ENCODE measurements around the gene AOPEP.
"Not testable (repeated sequence)": the region's sequence is repeated elsewhere in the genome, so short reads cannot be mapped to it uniquely, and the experiment has no call there.

AOPEP gene

DNA sequence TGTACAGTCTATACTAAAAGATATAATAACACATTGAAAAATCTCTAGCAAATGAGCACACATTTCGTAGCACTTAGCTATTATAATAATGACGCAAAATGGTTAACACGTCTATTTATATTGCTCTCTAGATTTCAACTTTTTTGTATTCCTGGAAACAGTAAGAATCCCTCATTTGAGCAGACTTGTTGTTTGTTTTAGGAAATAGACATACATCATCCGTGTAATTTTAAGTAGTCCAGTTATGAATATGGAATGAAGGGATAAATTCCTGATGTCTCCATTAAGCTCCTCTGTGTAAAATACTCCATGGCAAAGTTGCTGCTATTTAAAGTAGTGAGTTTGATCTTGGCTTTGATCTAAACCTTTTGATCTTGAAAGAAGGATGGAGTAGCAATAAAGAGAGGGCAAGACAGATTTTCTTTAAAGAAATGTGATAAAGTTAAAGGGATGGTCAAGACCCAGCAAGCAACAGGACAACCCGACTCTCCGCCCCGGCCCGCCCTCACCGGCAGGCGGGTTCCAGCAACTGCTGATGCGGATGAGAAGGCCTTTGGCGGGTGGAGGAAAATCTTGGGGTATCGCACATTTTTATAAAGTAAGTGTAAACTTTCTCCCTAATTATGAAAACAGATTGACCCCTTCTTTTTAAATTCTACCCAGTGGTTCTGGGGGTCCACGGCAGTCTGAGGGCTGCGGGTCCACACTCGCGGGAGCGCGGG is 277.4 kb downstream of the AOPEP start:
- no peak for DNase-seq

DNA sequence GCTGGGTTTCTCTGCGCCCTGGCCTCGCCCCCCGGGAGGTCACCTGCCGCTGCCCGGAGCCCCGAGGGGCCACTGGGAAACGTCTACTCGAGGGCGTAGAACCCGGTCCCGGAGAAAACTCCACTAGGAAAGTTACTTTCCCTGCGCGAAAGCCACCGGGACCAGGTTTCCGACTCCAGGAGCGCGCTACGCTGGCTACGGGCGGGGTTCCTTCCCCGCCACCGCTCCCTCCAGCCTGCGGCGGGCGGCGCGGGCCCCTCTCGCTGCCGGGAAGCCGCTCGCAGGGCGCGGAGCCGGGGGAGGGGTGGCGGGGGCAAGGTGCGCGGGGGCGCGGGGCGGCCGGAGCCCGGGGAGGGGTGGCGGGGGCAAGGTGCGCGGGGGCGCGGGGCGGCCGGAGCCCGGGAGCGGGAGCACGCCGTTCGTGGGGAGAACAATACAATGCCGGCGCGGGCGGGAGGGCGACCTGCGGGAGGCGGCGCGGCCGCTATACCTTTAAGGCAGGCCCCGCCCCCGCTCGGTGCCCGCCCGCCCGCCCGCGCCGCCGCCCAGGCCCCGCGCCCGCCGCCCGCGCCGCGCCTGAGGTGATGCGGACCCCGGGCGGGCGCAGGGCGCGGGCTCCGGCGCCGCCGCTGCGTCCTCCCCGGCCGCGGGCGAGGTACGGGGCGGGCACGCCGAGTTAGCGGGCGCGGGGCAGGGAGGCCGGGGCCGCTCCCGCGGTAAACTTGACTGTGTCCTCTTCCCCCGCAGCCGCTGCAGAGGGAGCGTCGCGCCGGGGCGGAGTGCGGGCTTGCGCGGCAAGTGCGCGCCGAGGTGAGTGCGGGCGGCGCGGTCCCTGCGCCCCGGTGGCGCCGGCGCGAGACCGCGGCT is 278.1 kb downstream of the AOPEP start:
- no peak for DNase-seq

DNA sequence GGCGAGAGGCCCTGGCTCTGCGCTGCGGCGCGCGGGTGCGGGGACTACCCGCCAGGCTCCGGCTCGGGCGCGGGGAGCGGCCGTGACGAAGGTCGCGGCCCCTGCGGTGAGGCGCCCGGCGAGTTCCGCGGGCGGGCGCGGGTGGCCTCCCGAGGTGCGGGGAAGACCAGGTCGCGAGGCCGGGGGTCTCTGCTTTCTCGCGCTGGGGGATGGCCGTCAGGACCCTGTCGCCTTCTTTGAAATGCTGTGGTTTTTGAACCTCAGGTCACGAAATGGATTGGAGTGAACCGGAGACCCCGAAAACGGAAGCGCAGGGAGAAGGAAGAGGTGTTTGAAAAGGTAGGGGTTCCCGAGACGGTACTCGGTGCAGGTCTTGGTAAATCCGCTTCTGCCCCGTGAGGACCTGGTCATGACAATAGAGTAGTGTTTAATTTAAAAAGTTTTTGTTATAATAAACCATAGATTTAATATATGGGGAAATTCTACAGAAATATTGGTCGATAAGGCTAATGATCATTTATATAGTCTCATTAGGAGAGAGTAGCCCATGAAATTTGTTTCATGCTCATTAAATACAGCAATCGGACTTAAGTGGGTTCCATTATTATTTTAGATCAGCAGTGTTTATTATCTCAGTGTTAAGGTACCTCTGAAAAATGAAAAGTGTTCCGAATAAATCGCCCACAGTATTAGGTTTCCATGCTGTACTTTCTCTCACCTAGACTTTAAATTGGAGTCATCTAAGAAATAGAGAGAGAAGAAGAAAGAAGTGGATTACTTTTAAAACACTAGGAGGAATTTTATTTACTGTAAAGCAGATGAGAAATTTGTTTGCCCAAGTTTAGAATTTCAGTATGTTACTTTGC is 279.0 kb downstream of the AOPEP start:
- DNase-seq = no peak

DNA sequence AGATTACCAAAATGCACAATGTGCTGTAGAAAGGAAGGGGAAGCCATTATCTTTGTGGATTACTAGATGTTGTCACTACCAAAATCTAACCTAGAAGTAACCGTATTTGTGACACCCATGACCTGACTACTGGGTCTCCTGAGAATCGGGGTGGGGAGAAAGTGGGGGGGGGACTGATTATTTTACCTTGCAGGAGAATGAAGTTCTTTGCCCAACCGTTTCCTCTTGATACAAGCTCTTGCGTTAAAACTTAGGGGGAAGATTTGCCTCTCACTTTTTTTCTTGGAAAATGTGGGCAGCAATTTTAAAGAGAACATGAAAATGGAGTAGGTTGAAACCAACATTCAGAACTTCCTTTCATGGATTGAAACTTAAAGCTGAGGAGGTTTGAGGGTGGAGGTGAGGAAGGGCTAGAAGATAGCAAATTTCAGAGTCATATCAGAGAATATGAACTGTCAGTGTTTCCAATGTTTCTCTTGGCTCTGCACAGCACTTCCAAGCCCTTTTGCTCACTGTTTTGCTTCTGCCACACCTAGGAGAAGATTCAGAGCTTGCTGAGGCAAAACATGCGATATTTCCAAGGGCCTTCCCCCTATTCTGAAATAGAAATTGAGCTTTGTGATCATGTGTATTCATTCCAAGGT is 280.8 kb downstream of the AOPEP start:
- no peak for DNase-seq

DNA sequence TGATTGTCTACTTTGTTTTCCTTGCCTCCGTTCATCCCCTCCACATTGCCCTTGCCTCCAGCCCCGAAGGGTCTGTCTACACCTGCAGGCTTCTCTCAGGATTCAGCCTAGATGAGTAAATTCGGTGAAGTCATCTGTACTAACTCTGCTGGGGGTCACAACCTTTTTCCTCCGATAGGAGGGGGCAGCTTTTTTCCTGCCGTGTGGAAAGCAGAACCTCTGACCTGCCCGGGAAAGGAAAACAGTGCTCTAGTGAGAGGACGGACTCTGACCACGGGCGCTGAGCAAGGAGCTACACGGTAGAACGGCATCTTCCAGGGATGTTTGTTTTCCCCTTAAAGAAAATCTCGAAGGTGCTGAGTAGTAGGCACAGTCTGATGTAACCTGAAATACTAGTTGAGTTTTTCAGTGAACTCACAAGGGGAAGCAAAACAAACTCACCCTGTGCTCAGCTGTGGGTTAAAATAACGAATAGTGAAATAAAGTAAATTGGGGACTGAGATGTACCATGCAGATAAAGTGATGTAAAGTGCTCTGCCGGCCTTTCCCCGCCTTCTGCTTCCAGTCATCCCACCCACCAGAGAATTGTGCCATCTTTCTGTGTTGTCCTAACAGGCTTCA is 281.8 kb downstream of the AOPEP start:
- no peak for DNase-seq

DNA sequence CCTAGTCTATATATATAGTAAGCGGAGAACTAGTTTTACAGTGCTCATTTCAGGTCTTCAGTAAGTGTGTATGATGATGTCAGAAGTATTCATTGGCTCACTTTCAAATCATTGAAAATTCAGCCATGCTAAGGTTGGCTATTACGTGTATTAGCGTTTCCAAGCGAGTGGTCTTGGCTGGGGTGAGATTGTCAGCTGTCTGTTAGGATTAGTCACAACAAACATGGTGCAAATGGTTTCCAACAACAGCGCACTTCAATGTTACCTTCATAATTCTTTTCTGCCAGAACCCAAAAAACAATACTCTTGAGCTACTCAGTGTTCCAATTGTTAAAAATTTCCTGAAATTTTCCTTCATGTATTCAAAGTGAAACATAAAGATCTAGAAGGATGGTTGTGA is 283.0 kb downstream of the AOPEP start:
- no peak for DNase-seq

DNA sequence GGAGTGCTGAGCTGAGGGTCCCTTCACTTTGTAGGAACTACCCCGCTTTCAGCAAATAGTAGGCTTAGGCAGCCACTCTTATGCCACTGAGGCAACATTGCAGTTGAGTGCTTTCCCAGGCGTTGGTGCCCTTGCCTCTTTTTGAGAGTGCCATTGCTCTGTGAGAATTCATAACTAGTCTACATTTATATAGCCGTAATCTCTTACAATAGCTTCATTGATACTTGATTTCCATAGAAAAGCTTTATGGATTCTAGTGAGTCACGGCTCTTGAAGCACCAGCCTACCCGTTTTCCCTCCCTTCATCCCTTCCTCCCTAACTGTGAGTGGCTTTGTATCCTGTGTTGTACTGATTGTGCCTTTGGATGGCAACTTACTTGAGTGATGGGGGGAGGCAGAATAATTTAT is 283.9 kb downstream of the AOPEP start:
- no peak for DNase-seq

DNA sequence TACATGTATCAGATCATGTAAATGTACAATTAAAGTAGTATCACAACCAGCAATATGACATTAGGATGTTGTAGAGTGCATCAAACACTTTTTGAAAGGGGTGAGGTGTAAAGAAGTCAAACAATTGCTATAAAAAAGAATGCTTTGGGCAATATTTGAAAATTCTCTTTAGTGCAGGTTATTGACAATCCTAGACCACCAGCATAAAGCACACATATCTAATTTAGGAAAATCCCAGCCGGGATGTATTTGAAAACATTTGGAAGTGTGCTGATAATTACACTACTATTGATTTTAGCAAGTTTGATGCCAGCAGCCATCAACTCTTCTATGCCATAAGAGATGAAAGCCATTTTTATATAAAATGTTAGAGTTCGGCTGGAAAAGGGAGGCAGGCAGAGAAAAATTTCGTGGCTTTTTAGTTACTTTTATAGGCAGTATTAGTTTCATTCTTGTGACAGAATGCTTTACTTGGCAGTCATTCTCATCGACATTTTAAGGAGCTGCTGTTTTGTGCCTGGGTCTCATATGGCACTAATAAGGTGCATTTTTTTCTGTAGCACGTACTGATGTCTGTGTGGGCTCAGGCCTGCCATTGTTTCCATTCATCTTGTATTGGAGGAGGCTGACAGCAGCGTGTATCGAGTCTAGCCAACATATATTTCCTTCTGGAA is 285.7 kb downstream of the AOPEP start:
- DNase-seq = no peak

DNA sequence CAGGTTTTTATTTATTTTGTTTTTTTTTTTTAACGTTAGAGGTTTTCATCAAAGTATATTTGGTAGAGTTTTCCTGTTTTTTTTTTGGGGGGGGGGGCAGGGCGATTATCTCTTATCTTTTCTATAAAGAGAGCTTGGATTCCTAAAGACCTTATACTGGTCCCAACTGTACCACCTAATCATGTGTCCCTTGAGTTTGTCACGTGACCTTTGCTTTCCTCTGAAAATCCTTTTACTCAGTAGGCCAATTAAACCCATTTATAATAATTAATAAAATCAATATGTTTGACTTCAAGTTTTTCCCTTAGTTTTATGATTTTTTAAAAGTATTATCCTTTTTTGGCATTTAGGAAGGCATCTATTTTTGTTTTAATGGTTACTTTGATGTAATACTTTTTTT is 286.4 kb downstream of the AOPEP start:
- DNase-seq = no peak

DNA sequence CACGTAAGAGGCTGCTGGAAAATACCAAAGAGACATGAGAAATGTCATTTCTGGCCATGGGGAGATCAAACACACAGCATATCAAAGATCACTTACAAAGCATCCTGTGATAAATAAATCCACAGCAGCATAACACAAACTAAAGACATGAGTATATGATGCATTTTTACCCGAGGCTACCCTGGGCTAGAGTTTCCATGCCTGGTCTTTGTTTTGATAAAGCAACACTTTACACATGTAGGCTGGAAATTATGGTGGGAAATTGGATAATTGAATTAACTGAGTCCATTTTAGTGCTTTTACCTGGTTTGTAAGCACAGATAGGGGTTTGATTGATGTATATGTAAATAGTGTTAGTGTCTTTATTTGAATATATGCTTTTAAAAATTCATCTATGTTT is 288.4 kb downstream of the AOPEP start:
- DNase-seq = no peak

DNA sequence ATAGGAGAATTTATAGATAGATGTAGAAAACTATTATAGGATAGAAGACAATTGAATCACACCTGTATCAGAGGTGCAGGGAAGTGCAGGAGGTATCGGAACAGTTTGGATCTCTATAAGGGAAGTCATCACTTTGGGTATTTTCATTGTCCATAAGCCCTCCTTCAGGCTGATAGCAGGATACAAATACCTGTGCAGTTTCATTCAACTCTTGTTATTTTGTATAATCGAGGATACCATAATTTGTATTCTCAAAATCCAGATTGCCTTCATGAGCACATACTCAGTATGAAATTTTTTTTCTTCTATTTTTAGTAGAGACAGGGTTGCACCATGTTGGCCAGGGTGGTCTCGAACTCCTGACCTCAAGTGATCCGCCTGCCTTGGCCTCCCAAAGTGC is 289.1 kb downstream of the AOPEP start:
- no peak for DNase-seq

DNA sequence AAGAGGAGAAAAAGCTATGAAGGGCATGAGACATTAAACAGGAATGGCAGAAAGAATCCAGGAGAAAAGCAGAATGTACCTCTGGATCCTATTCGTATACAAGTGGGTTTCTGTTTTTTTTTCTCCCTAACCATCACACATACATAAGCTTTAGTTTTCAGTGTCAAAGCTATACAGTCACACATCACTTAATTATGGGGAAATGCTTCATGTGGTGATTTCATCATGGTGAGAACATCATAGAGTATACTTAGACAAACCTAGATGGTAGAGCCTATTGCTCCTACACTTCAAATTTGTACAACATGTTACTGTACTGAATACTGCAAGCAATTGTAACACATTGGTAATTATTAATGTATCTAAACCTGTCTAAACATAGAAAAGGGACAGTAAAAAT is 290.6 kb downstream of the AOPEP start:
- DNase-seq = no peak

DNA sequence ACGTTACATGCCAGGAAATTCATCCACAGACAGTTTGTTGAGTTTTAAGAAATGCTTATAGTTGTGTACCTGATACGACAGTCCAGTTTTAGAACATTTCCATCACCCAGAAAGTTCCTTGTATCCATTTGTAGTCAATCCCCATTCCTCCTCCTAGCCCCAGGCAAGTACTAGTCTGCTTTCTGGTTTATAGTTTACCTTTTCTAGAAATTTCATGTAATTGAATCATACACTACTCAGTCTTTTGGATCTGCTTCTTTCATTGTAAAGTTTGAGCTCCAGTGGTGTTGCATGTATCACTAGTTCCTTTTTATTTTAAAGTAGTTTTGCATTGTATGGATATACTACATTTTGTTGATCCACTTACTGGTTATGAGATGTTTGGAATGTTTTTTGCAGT is 291.2 kb downstream of the AOPEP start:
- DNase-seq = no peak

DNA sequence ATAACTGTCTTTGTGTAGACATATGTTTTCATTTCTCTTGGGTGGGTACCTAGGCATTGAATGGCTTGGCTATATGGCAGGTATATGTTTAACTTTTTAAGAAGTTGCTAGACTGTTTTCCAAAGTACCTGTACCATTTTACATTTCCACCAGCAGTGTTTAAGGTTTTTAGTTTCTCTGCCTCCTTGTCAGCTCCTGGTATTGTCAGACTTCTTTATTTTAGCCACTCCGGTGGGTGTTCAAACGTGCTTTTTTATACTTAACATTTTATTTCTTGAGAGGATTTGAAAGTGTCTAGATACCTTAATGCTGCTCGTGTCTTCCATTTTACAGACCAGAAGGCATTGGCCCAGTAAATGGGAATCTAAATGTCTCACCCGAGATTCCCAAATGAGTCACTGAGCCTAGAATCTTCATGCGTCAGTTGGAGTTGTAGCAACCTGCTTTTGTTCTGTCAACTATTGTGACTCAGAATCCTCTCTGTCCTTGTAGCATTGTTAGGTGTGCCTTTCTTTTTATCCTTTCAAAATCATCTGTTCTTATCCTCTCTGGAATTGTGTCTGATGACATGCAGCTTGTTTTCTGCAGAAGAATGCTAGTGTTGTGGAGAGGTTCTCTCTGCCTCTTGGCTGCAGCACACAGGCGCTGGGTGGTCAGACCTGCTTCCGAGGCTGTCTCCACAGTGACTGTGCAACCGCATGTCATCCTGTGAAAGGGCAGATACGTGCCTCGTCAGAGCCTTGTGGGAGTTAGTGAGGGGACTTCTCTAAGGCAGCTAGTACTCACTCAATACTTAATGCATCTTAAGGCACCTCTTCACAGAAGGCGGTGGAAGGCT is 291.8 kb downstream of the AOPEP start:
- DNase-seq = no peak

DNA sequence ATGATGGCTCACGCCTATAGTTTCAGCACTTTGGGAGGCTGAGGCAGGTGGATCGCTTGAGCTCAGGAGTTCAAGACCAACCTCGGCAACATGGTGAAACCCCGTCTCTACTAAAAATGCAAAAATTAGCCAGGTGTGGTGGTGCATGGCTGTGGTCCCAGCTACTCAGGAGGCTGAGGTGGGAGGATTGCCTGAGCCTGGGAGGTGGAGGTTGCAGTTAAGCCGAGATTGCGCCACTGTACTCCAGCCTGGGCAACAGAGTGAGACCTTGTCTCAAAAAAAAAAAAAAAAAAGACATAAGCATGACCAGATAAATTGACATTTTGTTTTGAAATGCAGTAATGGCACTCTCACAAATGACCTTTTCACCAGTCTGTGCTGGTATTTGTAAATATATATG is 294.1 kb downstream of the AOPEP start:
- not testable (repeated sequence) for DNase-seq

DNA sequence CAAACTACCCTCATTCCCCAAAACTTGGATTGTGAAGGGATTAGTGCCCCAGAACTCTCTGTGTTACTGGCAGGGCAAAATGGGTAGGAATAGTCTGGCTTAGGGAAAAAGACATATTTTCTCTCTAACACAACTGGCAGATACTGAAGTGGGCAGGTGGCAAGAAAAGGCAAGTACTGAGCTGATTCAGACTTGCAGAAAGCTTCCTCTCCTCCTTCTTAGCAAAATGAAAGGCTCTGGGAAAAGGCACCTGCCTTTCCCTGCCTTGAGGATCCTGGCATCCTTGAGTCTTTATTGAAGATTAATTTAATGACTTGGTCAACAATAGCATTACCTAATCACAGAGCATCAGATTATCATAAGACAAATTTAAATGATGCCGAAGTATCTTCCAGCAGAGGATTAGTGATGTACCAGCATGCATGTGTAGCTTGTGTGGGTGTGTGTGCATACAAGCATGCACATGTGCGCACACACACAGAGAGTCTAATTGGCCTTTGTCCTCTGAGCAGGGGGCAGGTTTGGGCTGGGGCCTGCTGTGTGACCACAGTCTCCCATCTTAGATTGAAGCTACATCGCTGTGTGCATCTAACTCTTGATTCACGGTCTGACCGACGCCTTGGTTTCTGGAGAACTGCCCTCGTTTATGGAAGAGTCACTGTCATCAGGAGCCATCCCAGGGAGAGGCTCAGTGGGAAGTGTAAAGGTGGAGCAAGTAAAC is 294.8 kb downstream of the AOPEP start:
- no peak for DNase-seq

DNA sequence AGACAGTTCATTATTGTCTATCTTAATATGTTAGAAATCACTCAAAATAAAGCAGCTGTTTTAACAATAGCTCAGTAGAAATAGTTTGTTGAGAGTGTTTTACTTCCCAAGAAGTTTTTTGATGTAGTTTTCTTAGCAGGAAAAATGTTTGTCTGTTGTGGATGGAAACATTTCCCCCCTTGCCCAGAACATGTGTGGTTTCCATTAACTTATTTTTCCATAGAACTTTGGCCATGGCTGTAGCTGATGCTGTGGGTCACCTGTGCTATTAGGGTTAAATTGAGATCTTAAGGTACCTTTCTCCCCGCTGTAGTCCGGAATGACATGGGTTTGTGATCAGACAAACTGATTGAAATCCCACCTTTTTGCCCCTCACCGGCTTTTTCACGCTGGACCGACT is 296.2 kb downstream of the AOPEP start:
- DNase-seq = no peak

DNA sequence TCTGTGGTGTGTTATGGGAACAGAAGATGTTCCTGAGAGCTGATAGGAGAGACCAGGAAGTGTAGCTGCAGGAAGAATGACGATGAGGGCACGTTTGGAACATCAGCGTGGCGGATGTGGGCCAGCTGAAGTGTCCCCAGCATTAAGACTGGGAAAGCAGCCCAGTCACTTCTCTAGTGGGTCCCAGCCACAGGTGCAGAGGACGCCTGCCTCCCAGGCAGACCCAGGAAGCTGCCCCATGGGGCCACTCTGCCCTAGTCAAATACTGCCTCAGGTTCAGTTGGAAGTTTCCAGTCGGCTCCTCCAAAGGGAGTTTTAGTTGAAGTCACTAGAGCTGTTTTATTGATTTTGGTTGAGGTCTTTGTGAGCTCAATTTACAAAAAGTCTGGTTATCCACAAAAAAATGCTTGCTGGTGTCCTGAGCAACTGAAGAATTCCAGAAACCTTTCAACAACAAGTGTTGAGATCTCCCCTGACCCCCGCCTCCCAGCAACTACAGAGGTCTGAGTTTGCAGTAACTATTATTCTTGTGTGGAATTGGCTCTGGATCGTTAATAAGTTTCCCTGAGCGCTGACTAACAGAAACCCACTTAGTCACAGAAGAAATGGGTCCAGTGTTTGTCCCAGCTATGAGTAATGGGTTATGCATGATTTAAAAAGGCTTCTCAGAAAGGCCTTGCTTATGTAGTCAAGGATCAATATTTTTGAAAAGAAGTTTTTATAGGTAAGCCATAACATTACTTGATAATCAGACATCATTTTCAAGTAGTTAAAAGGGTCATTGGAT is 296.9 kb downstream of the AOPEP start:
- DNase-seq = no peak

DNA sequence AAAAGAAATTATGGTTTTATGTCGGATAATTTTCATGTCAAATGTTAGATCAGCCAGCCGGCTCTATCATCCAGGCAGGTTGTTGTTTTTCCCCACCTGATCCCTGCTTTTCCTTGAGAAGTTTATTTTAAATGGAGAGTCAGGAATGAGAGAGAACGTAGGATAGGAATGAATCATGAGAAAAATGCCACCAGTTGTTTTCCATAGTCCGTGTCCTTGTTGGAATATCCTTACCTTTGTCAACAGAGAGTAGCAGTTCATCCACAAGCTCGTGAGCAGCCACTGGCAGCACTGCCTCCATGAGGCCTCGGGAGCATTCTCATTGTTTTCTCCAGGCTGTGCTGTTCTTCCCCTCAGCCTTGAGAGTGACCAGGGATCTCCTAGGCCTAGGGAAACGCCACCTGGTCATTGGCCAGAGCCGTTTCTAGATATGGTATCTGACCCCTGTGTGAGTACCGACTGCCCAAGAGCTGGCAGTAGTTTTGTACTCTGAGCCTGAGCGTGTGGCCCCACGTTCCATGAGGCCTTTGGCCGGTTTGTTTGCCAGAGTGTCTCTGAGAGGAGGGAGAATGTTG is 297.7 kb downstream of the AOPEP start:
- DNase-seq = no peak

Measured in NCI-H1694 (cell line).